Measurements from ENCODE around the gene CEP72.
"Not testable (repeated sequence)": the region's sequence is repeated elsewhere in the genome, so short reads cannot be mapped to it uniquely, and the experiment has no call there.

The CEP72 gene

DNA sequence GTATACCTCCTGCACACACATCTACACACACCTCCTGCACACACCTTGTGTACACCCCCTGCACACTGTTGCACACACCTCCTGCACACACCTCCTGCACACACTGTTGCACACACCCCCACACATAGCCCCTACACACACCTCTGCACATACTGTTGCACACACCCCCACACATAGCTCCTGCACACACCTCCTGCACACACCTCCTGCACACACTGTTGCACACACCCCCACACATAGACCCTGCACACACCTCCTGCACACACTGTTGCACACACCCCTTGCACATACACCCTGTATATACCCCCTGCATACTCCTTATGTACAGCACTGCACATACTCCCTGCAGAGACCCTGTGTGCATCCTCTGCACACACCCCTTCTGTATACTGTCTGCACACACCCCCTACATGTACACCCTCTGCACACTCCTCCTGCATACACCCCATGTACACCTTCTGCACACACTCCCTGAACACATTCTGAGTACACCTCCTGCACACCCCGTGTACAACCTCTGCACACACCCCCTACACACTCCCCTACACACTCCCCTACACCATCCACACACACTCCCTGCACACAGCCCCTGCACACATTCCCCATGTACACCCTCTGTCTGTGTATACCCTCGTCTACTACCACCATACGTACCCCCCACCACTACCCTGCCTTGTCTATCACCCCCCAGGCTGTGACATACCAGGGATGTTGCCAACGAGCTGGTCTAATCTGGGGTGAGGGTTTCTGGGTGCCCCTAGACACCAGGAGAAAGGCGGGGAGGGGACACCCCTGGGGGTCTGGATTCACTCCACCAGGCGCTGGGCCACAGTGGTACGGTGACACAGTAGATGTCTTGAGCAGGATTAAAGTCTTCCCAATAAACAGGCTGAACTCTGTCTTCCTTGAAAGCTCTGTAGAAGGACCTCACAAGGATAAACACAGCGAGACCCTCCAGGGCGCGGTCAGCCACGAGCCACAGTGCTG, 1.1 kb upstream of the CEP72 start:
- FAIRE-seq (peak; percentile 31), DNase-seq (ENCODE audit: insufficient read length, low spot score) (no peak)

DNA sequence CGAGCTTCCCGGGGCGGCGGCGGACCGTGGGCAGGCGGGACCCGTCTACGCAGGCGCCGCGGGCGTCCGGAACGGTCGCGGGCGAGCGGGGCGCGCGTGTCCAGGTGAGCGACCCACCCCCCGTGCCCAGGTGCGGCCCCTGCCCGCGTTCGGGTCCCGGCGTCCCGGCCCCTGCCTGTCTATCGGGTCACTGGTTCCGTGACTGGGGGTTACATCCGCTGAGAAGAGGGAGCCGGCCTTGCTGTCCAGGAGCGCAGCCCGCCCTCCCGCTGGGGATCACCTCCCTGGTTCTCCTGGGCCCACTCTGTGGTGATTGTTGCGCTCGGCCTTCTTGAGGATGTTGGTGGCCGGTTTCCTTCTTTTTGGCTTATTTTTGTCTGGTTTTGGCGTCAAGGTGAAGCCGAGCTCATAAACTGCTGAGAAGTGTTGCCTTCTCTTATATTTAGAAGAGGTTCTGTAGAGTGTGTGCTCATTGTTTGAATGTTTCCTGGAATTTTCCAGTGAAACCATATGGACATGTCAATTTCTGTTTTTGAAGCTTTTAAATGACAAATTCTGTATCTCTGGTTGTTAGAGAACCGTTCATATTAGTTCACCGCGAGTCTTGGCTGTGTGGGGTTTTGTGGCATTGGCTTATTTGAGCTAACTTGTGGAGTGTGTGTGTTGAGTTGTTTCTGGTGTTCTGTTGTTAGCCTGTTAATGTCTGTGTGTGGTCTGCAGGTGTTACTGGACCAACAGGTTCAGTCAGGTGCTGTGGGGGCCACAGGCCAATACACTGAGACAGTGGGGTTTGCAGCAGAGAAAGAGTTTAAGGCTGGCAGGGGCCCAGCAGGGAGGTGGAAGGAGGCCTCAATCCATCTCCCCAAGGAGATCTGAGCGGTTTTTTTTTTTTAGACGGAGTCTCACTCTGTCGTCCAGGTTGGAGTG, 621 bp downstream of the CEP72 start:
- FAIRE-seq (peak; percentile 40), DNase-seq (ENCODE audit: insufficient read length, low spot score) (peak; percentile 55)

DNA sequence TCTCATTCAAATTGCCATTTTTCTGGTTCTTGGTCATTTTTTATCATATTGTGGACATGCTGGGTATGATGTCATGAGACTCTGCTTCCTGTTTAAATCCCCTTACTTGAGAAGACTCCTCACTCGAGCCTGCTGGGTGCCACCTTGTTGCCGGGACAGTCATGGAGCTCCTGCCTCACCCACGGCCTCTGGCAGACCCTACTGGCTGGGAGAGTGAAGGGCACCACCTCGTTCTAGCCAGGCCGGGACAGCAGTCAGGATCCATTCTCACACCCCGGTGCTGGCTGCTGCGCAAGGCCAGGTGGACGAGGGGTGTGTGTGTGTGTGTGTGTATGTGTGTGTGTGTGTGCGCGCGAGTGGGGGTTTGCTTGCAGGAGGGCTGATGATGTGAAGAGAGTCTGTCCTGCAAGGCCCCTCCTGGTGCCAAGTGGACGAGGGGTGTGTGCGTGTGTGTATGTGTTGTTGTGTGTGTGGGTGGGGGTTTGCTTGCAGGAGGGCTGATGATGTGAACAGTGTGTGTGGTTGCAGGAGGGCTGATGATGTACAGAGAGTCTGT, 4.4 kb downstream of the CEP72 start:
- no peak for DNase-seq (ENCODE audit: insufficient read length, low spot score)

DNA sequence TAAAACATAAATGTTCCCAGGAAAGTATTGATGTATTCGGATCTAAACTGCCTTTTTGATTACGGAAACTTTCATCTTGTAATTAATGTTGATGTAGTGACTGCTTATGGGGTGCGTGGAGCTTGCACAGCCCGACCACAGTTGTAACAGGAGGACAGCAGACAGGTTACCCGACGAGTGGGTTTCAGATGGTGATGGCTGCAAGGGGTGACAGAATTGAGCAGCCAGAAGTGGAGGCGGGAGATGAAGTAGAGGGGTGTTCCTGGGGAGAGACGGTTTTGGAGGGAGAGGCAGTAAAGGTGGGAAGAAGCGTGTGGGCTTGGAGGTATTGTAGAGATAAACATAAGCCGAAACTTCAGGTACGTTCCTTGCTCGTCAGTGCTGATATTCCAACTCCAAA, 5.8 kb downstream of the CEP72 start:
- no peak for FAIRE-seq
- DNase-seq (ENCODE audit: insufficient read length, low spot score): no peak

More for the DNA sequence above, 4.4 kb downstream of the CEP72 start:
- FAIRE-seq: no peak

DNA sequence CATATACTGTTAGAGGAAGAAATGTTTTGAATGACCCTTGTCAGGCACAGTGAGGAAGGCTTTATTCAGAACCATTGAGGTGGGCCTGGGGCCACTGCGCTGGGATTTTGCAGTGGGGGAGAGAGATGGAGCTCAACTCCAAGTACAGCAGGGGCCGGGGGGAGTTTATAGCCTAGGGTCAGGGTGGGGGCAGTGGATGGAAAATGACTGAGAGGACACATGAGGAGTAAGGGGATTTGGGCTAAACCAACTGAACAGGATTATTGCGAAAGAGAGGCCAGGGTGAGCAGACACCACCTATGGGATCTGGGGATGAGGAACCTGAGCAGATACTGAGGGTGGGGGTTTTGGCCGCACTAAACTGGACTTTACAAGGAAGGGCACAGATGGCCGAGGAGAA, 6.3 kb downstream of the CEP72 start:
- DNase-seq (ENCODE audit: insufficient read length, low spot score) (no peak), FAIRE-seq (no peak)

- no peak for DNase-seq (ENCODE audit: insufficient read length, low spot score)
- peak; percentile 69 for FAIRE-seq
These were observed 7.3 kb downstream of the CEP72 start for GRCh38 chr5:619444-619843.

DNA sequence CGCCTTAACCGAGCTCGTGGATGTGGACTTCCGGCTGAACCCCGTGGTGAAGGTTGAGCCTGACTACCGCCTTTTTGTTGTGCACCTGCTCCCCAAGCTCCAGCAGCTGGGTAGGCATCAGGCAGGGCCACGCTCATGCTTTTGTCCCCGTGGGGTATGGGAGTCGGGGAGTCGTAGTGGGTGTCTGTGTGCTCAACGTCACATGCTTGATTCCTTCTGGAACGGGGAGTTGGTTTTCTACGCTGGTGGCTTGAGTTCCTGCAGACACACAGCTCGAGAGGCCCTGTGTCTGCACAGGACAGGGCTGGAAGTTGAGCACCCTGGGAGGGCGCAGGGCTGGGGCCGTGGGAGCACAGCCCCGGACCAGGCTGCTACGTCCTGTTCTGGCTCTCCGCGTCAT, 8.0 kb downstream of the CEP72 start:
- FAIRE-seq: no peak

GRCh38 chr5:620586-621180, 8.5 kb downstream of the CEP72 start:
- DNase-seq (ENCODE audit: insufficient read length, low spot score) (no peak), FAIRE-seq (peak; percentile 57)

More for the DNA sequence above, 8.0 kb downstream of the CEP72 start:
- DNase-seq (ENCODE audit: insufficient read length, low spot score): no peak

DNA sequence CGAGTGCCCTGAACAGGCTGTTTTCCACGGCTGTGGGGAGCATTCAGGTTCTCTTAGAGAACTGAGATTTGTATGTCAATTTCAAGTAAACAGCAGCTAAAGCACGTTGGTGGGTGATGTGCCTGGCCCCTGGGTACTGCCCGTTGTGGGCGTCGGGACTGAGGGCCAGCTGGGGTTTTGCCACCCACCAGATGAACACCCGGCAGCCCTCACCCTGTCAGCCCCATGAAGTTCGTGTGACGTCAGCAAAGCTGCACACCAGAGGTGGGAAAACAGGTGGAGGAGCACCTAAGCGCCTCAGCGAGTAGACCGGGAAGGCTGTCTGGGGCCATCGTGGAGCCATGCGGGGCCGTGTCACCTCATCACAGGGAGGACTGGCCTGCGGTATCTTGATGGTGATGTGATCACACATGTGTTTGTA, 9.2 kb downstream of the CEP72 start:
- FAIRE-seq: no peak
- DNase-seq (ENCODE audit: insufficient read length, low spot score): no peak

DNA sequence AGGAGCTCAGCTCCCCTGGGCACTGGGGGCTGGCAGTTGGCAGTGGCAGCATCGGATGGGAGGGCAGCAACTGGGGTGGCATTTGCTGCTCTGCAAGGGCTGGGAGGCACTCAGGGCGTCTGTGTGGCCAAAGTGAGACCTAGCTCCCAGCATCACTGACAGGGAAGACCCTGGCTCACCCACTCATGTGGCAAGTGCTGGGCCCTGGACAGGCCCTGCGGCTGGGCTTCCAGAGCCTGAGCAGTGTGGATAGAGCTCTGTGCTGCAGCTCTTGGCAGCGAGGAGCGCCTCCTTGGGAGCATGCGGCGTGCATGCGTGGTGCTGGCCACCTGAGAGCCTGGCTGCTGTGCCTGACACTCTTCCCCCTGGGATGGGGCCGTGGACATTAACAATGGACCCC, 10.2 kb downstream of the CEP72 start:
- DNase-seq (ENCODE audit: insufficient read length, low spot score) (no peak), FAIRE-seq (no peak)

- no peak for DNase-seq (ENCODE audit: insufficient read length, low spot score)
- FAIRE-seq: no peak
These were observed 10.9 kb downstream of the CEP72 start for GRCh38 chr5:622946-623522.

DNA sequence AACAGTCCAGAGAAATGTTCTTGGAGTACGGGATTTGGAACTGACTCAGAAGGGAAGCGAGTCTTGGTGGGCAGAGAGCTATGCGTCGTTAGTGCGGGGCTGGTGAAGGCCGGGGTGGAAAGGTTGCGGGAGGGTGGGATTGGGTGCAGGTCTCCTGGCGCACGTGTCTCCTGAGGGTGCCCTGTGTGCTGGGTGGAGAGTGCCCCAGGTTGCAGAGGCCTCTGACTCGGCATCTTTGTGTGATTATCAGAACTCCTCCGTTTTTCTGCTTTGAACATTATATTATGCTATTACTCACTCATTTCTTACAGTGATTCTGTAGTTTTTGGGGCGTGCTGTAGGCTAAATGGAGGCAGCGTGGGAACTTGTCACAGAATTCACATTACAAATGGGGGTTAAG, 11.4 kb downstream of the CEP72 start:
- no peak for DNase-seq (ENCODE audit: insufficient read length, low spot score)
- FAIRE-seq: peak; percentile 62

DNA sequence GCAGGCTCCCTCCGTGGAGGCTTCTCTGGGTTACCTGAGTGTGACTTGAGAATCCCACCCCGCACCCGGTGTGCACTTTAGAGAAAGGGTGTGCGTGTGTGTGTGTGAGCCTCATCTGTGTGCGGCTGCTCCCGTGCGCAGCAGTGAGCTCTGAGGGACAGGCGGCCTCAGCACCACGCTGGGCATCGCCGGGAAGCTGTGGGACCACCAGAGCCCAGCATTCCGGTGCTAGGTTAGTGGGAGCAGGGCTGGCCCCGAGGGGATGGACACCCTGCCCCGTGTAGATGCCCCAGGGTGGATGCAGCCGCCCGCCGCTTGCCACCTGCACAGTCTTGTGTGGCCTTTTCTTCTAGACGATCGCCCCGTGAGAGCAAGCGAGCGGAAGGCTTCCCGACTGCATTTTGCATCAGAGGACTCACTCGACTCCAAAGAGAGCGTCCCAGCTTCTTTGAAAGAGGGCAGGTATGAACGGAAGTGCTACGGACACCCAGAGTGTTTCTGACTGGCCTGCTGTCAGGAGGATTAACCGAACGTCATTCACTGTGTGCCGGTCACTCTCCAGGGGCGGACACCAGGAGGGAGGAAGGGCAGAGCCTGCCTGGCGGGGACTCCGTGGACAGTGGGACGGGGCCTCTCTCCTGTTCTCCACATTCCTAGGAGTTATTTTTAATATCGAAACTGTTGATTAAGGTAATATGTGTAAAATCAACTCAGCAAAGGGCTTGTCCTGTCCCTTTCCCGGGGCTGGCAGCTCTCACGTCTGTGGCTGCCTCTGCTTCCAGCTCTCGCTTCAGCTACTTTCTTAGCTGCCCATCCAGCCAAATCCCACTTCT, 12.2 kb downstream of the CEP72 start:
- FAIRE-seq: no peak
- no peak for DNase-seq (ENCODE audit: insufficient read length, low spot score)

- no peak for FAIRE-seq
- no peak for DNase-seq (ENCODE audit: insufficient read length, low spot score)
These were observed 12.8 kb downstream of the CEP72 start for GRCh38 chr5:624951-625230.

DNA sequence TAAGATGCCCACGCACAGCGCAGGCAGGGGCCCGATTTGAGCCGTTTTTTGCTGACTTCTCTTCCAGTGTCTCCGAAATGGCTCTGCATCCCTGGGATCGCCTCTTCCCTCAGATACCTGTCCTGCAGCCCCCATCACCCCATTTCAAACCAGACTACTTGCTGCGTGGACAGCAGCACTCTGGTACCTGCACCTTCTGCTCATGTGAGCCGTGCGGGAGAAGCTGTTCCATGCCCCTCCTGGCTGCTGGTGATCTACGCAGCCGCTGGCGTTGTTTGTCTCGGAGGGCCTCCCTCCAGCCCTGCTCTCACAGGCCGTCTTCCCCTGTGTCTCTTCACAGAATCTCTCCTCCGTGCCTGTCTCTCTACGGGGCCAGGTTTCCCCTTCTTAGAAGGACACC, 13.4 kb downstream of the CEP72 start:
- FAIRE-seq (no peak), DNase-seq (ENCODE audit: insufficient read length, low spot score) (no peak)

DNA sequence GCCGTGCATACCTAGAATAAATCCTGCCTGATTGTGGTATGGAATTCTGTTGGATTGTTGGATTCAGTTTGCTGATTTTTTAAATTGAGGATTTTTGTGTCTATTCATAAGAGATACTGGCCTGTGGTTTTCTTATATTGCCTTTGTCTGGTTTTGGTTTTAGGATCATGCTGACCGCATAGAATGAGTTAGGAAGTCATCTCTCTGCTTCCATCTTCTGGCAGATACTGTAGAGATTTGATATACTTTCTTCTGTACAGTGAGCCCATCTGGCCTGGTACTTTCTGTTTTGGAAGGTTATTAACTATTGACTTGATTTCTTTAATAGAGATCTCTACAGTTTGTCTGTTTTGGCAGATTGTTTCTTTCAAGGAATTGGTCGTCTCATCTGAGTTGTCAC, 14.7 kb downstream of the CEP72 start:
- no peak for FAIRE-seq
- no peak for DNase-seq (ENCODE audit: insufficient read length, low spot score)

- no peak for DNase-seq (ENCODE audit: insufficient read length, low spot score)
These were observed 15.7 kb downstream of the CEP72 start for GRCh38 chr5:627840-628239.

DNA sequence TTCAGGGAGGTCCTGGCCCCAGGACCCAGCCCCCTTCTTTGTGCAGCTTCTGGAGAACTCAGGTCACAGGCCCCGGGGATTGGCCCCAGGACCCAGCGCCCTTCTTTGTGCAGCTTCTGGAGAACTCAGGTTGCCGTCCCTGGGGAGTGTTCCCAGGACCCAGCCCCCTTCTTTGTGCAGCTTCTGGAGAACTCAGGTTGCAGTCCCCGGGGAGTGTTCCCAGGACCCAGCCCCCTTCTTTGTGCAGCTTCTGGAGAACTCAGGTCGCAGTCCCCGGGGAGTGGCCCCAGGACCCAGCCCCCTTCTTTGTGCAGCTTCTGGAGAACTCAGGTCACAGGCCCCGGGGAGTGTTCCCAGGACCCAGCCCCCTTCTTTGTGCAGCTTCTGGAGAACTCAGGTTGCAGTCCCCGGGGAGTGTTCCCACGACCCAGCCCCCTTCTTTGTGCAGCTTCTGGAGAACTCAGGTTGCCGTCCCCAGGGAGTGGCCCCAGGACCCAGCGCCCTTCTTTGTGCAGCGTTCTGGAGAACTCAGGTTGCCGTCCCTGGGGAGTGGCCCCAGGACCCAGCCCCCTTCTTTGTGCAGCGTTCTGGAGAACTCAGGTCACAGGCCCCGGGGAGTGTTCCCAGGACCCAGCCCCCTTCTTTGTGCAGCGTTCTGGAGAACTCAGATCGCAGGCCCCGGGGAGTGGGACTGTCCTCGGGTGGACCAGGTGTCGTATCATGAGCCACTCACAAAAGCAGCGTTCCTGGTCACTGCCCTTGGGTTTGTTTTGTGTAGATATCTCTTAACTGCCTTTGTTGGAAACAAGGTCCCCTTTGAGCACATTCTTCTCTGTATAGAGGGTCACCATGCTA, 16.4 kb downstream of the CEP72 start:
- not testable (repeated sequence) for DNase-seq (ENCODE audit: insufficient read length, low spot score)
- FAIRE-seq: peak; percentile 44

More at GRCh38 chr5:627840-628239, 15.7 kb downstream of the CEP72 start:
- FAIRE-seq: no peak

GRCh38 chr5:633501-633955, 21.4 kb downstream of the CEP72 start:
- FAIRE-seq (no peak), DNase-seq (ENCODE audit: insufficient read length, low spot score) (peak; percentile 72)

All from HTR-8/SVneo (cell line).